Measurements from ENCODE around the gene SULT1E1. TPM values are rescaled to one million over a fixed set of nuclear protein-coding genes. Genes with fewer than 3 reads are reported as not detected.

The SULT1E1 gene
- total RNA-seq, 1 donor from 2014 or later, result 15.3 TPM

- no peak overlapping the region for H3K4me3 Mint-ChIP-seq (ENCODE audit: low read depth)
- TF ChIP-seq, protein P1, sequence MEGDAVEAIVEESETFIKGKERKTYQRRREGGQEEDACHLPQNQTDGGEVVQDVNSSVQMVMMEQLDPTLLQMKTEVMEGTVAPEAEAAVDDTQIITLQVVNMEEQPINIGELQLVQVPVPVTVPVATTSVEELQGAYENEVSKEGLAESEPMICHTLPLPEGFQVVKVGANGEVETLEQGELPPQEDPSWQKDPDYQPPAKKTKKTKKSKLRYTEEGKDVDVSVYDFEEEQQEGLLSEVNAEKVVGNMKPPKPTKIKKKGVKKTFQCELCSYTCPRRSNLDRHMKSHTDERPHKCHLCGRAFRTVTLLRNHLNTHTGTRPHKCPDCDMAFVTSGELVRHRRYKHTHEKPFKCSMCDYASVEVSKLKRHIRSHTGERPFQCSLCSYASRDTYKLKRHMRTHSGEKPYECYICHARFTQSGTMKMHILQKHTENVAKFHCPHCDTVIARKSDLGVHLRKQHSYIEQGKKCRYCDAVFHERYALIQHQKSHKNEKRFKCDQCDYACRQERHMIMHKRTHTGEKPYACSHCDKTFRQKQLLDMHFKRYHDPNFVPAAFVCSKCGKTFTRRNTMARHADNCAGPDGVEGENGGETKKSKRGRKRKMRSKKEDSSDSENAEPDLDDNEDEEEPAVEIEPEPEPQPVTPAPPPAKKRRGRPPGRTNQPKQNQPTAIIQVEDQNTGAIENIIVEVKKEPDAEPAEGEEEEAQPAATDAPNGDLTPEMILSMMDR (IDR thresholded peaks at IDR 0.05; ENCODE audit: unreplicated experiment), result peak; percentile 50
- H3K27me3 Mint-ChIP-seq, result no peaks in the 10 kb centered on the region
- H3K27ac Mint-ChIP-seq, result peak overlapping the region; percentile 34
- H3K36me3 Mint-ChIP-seq (ENCODE audit: insufficient read depth), result peaks cover 39% of the 10 kb centered on the region
- H3K9me3 Mint-ChIP-seq (ENCODE audit: low read depth), result peaks cover 20% of the 10 kb centered on the region
- no peak for DNase-seq (ENCODE audit: low spot score, unreplicated experiment)
- peaks cover 14% of the 10 kb centered on the region for H3K4me1 Mint-ChIP-seq (ENCODE audit: low read depth)
Measured at GRCh38 chr4:69823481-69824186, 36.3 kb downstream of the SULT1E1 start.

- H3K36me3 Mint-ChIP-seq (ENCODE audit: insufficient read depth), result peaks cover 35% of the 10 kb centered on the region
- TF ChIP-seq, protein P1 (IDR thresholded peaks at IDR 0.05; ENCODE audit: unreplicated experiment), result no peak
- H3K9me3 Mint-ChIP-seq (ENCODE audit: low read depth), result peaks cover 17% of the 10 kb centered on the region
- H3K4me1 Mint-ChIP-seq (ENCODE audit: low read depth), result peaks cover 16% of the 10 kb centered on the region
- peak overlapping the region; percentile 73 for H3K27ac Mint-ChIP-seq
- no peaks in the 10 kb centered on the region for H3K27me3 Mint-ChIP-seq
- DNase-seq (ENCODE audit: low spot score, unreplicated experiment), result no peak
- no peak overlapping the region for H3K4me3 Mint-ChIP-seq (ENCODE audit: low read depth)
Measured at GRCh38 chr4:69823048-69823447, 36.9 kb downstream of the SULT1E1 start.

DNA sequence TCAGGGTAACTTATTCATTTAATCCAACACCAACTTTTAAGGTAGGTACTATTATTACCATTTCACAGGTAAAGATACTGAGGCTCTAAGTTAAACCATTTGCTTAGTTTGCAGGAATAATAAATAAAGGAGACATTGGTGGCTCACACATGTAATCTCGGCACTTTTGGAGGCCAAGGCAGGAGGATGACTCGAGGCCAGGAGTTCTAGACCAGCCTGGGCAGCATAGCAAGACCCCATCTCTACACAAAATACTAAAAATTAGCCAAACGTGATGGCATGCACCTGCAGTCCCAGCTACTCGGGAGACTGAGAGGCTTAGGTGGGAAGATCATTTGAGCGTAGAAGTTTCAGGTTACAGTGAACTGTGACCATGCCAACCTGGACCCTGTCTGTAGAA, 37.7 kb downstream of the SULT1E1 start:
- no peak overlapping the region for H3K4me3 Mint-ChIP-seq (ENCODE audit: low read depth)
- TF ChIP-seq, protein P1 (IDR thresholded peaks at IDR 0.05; ENCODE audit: unreplicated experiment), result no peak
- H3K9me3 Mint-ChIP-seq (ENCODE audit: low read depth), result peaks cover 13% of the 10 kb centered on the region
- peaks cover 29% of the 10 kb centered on the region for H3K36me3 Mint-ChIP-seq (ENCODE audit: insufficient read depth)
- DNase-seq (ENCODE audit: low spot score, unreplicated experiment), result no peak
- peaks cover 16% of the 10 kb centered on the region for H3K4me1 Mint-ChIP-seq (ENCODE audit: low read depth)
- no peak overlapping the region for H3K27ac Mint-ChIP-seq
- H3K27me3 Mint-ChIP-seq, result no peaks in the 10 kb centered on the region

GRCh38 chr4:69818060-69818639, 41.8 kb downstream of the SULT1E1 start:
- Mint-ChIP-seq H3K27me3 (no peaks in the 10 kb centered on the region), H3K27ac (no peak overlapping the region), H3K9me3 (ENCODE audit: low read depth) (peaks cover 7% of the 10 kb centered on the region), H3K4me1 (ENCODE audit: low read depth) (peaks cover 14% of the 10 kb centered on the region), H3K36me3 (ENCODE audit: insufficient read depth) (peaks cover 14% of the 10 kb centered on the region), H3K4me3 (ENCODE audit: low read depth) (no peak overlapping the region)
- TF ChIP-seq, protein P1 (IDR thresholded peaks at IDR 0.05; ENCODE audit: unreplicated experiment), result no peak
- DNase-seq (ENCODE audit: low spot score, unreplicated experiment), result no peak

DNA sequence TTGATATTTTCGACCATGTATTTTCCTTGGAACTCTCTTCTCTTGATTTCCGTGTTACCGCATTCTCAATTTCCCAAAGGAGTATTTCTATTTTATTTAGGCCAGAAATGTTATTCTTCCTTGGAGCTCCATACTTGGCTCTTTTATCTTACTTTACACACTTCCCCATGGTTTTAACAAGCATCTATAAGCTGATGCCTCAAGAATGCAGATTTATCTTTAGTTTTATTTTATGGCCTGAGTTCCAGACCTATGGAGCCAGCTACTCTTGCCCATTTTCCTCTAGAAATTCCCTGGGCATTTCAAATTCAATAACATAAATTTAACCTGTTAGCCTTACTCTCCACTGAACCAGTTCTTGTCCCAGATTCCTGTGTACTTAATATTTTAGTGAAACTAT, 43.7 kb downstream of the SULT1E1 start:
- no peaks in the 10 kb centered on the region for H3K27me3 Mint-ChIP-seq
- H3K4me1 Mint-ChIP-seq (ENCODE audit: low read depth), result peaks cover 6% of the 10 kb centered on the region
- DNase-seq (ENCODE audit: low spot score, unreplicated experiment), result no peak
- H3K36me3 Mint-ChIP-seq (ENCODE audit: insufficient read depth), result peaks cover 6% of the 10 kb centered on the region
- no peak overlapping the region for H3K4me3 Mint-ChIP-seq (ENCODE audit: low read depth)
- TF ChIP-seq, protein P1 (IDR thresholded peaks at IDR 0.05; ENCODE audit: unreplicated experiment), result no peak
- no peak overlapping the region for H3K27ac Mint-ChIP-seq
- H3K9me3 Mint-ChIP-seq (ENCODE audit: low read depth), result peaks cover 3% of the 10 kb centered on the region

All from progenitor cell of endocrine pancreas (in vitro differentiated cells).